Kidney glomerular epithelial cell (primary cell): Measurements from ENCODE around the gene DLGAP4.

Experiments
- DNase-seq: peaks from one replicate; lab custom pipeline; 2025; lab: John Stamatoyannopoulos, UW

DLGAP4 gene, protein sequence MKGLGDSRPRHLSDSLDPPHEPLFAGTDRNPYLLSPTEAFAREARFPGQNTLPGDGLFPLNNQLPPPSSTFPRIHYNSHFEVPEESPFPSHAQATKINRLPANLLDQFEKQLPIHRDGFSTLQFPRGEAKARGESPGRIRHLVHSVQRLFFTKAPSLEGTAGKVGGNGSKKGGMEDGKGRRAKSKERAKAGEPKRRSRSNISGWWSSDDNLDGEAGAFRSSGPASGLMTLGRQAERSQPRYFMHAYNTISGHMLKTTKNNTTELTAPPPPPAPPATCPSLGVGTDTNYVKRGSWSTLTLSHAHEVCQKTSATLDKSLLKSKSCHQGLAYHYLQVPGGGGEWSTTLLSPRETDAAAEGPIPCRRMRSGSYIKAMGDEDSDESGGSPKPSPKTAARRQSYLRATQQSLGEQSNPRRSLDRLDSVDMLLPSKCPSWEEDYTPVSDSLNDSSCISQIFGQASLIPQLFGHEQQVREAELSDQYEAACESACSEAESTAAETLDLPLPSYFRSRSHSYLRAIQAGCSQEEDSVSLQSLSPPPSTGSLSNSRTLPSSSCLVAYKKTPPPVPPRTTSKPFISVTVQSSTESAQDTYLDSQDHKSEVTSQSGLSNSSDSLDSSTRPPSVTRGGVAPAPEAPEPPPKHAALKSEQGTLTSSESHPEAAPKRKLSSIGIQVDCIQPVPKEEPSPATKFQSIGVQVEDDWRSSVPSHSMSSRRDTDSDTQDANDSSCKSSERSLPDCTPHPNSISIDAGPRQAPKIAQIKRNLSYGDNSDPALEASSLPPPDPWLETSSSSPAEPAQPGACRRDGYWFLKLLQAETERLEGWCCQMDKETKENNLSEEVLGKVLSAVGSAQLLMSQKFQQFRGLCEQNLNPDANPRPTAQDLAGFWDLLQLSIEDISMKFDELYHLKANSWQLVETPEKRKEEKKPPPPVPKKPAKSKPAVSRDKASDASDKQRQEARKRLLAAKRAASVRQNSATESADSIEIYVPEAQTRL

DNA sequence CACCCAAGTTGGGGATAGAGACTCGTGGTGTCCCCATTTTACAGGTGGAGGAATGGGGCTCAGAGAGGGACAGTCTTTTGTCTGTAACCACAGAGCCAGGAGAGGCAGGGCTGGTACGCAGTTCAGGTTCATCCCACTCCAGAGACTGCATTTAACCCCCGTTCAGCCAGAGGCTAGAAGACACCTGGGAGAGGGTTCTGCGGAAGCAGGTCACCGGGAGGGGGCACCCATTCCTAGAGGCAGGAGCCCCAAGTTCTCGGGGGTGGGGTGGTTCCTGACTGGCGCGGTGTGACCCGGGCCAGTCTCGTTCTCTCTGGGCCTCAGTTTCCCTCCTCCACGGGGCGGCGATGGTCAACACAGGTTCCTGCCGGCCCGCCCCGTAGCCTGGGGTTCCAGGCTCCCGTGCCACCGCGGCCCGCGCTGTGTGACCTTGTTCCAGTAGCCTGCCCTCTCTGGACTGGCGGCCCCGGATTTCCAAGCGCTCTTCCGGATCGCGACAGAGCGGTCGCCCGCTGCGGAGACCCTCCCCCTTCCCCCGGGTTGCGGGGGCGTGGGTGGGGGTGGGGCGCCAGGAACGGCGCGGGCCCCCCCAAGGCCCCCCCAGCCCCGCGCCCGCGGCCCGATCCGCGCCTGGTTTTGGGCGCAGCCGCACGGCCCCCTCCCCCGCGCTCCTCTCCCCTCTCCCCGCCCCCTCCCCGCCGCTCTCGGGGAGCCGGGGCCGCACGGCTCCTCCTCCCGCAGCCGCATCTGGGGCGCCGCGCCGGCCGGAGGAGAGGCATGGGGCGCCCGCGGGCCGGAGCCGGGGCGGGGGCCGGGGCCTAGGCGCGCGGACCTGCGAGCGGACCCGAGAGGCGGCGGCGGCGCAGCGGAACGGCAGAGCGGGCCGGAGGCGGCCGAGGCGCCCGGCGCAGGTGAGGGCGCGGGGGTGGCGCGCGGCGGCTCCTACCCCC, at the start of gene DLGAP4:
Gene DLGAP4 (plus strand): TSS at position 738 of the 950 bp plus-strand sequence. CDS start 125,379 bp downstream, outside the sequence.
- DNase-seq: no peak

DNA sequence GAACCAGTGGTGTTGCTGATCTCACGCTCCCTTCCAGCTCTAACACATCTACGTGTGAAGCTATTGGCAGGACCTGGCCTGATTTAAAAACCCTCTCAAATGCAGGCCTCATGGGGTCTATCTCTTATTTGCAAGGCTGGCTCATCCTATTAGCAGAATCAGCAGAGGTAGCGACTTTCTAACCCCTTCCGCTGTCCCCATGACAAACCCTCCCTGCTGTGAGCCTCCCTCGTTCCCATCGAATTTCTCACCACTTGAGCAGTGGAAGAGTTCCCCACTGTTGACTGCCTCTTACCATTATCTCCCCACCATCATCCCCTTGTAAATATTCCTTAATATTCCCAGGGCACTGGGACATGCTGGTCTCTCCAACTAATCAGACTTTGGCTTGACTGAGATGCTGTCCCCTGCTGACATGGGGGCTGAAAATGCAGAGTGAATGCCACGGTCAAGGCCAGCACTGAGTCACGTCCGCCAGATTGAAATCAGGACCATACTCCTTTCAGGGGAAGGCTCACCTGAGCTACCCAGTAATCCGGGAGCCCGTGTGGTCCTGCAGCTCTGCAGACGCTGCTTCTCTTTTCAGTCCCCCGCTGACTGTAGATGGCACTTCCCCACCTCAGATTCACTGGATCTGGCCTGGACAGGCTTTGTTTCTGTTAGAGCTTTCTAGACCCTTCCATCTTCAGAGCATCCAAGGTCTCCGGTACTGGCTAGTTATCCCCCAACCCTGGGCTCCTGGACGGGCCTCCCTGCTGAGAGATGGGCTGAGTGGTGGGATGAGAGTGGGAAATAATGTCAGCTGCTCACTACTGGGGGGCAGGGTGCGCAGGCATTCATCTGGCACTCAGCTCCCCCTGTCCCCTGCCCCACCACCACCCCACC, 46.7 kb upstream of the DLGAP4 start:
- DNase-seq: no peak

DNA sequence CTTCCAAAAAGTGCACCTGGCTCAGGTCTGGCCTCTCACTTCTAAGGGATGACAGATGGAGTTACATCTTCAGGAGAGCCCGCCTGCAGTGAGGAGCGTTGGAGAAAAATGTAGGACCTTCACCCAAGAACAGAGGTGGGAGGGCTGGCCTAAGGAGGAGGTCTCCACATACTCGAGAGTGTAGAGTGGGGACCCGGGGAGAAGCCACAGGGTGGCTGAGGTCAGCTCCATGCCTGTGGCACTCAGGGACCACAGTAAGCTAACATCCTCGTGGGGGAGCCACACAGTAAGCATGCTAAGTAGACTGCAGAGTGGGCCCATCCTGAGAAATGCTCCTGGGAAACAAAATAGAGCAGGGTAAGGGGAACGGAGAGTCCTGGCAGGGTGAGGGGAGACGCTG, 45.8 kb upstream of the DLGAP4 start:
- no peak for DNase-seq

DNA sequence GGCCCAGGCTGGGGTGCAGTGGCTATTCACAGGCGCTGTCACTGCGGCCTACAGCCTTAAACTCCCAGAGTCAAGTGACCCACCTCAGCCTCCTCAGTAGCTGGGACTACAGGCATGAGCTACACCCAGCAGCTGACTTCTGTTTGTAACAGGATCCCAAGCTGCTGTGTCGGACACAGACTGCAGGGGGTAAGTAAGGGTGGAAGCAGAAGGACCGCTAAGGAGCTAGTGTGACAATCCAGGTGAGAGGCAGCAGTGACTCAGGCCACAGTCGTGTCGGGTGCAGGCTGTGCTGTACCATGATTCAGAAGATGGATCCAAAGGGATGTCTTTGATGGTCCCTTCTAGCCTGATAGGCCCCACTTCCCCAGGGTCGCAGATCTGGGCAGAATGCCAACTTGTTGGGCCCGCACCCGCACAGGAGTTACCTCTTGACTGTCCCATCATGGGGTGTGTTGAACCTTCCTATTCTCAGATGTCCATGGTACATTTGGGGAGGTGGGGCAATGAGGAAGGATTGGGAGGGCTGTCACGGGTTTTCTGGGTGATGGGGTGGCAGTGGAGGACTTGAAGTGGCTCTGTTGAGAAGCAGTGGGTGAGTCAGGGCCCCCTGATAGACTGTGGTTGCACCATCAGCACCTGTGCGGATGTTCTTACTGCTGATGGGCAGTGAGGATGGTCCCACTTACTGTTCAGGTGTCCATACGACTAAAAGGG, 44.6 kb upstream of the DLGAP4 start:
- no peak for DNase-seq

DNA sequence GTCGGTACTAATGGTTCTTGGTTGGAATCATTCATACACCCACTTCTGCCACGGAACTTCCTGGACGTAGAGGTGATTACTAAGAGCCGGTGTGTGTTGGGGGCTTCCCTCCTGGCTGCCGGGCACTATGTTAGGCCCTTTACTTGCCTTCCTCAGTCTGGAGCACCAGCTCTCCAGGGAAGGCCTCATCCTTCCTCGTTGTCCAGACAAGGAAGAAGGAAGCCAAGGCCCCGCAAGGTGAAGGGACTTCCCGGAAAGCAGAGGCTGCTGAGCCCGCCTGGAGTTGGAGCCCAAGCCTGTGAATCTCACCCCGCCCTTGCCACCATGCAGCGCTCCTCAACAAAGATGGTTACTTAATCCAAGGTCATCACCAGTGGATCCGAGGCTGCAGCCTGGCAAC, 43.7 kb upstream of the DLGAP4 start:
- DNase-seq: no peak

DNA sequence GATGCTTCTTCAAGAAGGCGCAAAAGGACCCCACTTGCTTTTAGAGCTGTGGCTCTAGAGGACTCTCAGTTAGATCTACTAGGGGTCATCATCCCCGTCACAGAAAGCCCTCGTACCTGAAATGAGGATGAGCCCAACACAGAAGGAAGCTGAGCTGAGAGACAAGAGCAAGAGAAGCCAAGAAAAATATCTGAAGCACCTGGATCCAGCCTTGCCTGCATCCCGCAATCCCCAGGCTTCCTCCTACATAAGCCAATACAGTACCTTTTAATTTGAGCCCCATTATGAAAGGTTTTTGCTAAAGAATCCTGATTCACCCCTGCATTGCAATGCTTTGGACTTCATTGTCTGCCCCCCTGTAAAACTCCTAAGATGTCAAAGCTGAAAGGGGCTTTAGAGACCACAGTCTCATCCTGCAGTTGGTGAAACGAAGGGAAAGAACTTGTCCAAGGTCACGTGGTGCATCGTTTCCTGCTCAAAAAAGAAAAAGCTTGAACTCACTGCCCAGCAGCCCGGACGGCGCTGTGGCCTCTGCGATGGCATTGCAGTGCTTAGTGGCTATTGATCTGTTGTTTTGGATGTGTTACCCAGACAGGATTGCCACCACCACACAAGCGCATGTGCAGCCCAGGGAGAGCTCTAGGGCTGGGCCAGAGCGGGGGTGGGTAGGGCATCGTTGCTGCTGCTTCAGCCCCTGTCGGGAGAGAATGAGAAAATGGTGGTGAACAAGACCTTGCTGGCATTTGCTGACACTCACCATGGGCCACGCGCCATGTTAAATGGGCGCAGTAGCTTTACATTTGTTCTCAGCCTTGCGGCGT, 41.5 kb upstream of the DLGAP4 start:
- DNase-seq: no peak

DNA sequence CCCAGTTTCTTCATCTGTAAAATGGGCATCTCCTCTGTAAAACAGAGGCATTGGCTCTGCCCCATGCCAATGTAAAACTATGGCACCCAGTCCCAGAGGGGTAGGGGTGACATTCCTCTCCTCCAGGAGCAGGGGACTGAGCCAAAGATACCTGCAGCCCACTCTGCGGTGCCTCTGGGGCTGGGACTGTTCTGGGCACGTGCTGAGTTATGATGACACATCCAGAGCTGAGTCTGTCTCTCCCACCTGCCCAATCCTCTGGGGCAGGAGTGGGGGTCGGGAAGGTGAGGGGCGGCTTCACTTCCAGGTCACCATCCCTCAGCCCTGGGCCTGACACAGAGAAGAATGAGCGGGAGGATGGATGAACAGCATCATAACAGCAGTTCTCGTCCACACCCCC, 40.0 kb upstream of the DLGAP4 start:
- no peak for DNase-seq

DNA sequence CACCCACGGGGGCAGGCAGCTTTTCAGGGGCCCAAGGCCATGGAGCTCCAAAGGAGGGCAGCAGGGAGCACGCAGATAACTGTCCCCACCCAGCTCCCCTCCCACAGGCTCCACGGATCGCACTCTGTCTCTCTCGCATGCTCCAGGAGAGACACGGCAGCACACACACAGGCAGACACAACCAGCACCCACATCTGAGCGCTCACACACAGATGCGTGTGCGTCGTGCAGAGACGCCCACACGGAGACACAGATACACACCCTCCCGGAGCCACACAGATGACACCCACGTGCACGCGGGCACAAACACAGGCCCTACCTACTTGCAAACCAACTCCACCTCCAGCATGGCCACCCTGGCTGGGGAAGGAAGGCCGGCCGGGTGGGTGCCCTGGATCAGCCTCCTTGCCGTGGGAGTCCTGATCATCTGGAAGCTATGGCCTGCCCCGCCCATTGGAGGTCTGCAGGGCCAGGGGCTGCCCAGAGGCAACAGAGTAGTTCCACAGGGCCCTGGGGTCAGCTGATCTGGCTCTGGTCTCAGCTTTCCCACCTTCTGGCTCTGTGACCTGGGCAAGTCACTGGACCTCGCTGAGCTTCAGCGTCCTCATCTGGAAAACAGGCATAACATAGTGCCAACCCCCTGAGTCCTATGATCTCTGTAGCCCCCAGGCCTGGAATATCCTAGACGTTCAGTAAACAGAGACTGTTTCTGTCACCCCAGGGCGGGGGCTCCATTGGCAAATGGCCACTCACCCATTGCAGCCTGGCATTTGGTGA, 38.3 kb upstream of the DLGAP4 start:
- no peak for DNase-seq

DNA sequence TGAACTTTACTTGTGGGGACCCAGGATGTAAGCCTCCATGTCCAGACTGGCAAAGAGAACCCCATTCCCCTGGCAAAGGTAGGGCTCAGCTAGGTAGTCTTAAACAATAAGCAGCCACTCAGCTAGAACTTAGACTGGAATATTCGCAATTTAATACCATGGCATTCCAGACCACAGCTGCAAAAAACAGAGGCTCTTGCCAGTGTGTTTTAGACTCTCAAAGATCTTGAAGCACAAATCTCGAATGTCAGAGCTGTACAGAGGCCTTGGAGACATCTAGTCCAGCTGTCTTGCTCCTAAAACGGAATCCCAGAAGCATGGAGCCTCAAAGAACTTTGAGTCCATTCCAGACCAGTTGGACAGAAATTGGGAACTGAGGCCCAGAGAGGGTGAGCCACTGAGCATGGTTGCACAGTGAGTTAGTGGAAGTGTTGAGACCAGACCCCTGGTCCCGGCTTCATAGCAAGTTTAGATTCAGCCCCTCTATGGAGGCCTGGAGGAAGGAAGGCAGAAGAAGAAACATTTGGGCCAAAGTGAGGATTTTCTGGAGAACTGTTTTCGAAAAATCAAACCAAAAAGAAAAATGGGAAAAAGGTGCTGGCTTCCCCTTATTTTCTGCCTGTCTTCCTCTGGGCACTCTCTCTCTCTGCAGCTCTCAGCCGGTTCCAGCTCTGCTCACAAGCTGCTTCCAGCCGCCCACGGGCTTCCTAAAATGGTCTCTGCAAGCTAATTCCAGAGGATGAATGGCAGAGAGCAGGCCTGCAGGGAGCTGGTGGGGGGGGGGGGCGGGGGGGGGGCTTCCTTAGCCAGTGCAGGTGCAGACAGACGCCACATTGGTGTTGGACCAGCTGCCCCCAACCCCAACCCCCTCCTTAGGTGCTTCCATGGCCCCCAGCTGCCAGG, 37.4 kb upstream of the DLGAP4 start:
- no peak for DNase-seq

DNA sequence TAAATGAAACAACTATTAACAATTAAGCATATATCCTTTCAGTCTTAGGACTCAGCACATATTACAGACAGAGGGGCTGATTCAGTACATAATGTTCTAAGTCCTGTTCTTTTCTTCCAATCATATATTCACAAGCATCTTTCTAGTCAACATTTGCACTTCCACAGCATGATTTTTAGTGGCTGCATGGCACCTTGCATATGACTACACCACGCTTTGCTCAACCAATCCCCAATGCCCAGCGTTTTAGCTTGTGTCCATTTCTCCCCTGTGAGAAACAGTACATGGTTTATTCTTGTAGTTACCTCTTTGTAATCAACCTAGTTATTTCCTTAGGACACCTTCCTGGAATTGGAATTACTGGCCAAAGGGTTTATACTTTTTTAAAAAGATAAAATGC, 36.6 kb upstream of the DLGAP4 start:
- DNase-seq: no peak

DNA sequence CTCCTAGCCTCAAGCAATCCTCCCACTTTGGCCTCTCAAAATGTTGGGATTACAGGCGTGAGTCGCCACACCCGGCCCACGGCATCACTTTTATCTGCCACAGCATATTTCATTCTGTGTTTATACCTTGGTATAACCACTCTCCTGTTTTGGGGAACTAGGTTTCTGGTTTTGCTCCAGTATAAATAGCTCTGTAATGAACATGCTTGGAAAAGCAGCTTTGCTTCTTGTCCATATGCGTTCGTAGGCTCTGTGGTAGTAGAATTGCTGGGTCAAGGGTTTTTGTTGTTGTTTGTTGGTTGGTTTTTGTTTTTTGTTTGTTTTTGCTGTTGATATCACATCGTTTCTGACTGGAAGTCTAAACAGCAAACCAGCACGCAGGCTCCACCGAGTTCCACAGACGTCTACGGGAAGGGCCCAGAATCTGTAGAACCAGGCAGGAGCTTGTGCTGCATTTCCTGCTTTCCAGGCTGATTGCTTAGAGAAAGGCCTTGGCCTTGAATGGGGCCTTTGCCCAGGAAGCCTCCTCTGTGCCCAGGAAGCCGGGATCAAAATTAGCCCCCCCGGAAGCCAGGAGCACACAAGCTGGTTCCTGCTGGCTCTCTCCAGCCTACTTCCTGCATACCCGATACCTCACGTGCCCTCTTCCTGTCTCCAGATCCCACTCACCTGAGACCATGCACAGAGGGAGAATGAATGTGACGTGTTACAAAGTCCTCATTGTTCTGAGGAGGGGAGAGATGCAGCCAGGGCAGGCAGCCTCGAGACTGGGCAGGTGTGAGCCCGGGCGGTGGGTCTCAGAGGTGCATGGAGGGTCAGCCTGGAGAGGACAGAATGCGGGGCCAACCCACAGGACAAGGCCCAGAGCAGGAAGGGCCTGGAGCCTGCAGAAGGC, 35.1 kb upstream of the DLGAP4 start:
- no peak for DNase-seq

DNA sequence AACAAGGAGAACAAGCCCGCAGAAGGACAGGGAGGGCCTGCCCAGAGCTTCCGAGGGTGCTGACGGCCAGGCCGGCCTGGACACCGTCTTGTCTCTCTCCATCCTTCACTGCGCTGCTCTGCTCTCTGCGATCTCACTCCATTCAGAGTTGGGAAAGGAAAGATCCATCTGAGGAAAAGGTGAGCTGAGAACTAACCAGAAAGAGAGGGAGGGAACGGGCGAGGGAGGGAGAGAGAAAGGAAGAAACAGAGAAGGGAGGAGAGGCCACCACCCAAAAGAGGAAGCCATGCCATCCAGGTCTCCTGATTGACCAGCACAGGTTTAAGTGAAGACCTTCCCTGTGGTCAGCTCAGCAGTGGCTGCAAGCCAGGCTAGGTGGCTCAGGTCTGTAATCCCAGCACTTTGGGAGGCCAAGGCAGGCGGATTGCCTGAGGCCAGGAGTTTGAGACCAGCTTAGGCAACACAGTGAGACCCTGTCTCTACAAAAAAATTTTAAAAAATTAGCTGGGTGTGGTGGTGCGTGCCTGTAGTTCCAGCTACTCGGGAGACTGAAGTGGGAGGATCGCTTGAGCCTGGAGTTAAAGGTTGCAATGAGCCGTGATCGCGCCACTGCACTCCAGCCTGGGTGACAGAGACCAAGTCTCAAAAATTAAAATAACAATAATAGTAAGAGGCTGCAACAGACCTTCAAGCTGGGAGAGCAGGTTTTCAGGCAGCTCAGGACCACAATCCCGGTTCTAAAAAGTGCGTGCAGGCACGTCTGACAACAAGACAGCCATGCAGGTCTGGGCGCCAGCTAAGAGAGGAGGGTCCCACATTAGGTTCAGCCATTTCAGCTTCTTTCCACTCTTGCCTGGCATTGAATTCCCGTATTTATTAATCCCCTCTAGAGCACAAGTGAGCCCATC, 34.2 kb upstream of the DLGAP4 start:
- DNase-seq: no peak

DNA sequence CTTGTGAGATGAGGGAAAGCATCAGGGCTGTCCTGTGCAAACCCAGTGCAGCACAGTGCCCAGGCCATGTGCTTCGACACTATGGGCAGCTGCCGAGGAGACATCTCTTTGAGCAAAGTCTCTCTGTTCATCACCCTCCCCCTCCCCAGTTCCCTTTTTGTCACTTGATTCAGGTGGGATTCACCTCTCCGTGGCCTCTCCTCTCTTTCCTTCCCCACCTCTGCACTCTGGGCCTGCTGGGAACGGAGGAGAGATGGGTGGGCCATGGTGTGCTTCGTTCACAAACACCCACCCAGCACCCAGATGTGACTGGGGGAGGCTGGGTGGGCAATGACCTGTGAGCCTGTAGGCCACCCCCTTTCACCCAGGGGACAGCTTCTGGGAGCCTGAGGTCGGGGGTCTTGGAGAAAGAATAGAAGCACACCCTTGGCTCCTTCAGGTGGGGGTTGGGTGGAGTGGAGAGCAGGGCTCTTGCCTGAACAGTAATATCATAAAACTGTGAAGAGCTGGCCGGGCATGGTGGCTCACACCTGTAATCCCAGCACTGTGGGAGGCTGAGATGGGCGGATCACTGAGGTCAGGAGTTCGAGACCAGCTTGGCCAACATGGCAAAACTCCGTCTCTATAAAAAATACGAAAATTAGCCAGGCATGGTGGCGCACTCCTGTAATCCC, 33.5 kb upstream of the DLGAP4 start:
- no peak for DNase-seq

DNA sequence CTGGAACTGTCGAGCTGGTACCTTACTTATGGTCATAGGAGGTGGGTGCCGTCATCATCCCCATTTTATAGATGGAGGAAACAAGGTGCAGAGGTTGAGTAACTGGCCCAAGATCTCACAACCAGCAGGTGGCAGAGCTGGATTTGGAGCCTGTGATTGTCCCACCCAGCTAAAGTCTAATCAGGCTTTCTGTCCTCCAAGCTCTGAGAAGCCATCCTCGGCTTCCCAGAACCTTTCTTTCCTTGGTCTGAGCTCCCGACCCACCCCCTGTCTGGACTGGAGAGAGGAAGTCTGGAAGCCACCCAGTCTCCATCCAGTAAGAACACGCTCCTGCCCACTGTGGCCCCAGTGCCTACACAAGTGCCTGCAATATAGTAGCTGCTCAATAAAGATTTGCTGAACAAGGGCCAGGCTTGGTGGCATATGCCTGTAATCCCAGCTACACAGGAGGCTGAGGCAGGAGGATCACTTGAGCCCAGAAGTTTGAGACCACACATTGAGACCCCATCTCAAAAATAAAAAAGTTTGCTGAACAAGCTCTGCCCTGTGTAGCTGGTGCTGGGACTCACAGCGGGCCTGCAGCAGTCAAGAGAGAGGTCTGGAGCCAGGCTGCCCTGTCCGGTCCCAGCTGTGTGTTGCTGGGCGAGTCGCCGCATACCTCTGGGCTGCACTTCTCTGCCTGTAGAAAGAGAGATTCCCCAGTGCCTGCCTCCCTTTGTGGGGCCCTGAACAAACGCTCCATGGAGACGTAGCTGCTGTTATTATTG, 32.5 kb upstream of the DLGAP4 start:
- no peak for DNase-seq
